ENCODE results near the gene ATP13A3. TPM values are rescaled to one million over a fixed set of nuclear protein-coding genes. Genes with fewer than 3 reads are reported as not detected.

The ATP13A3 gene
- total RNA-seq, 2 donors from 2014 or later: 188 to 284 TPM

Other genes with a start within 250 kb of the ATP13A3 start
- gene CPN2, start 135.7 kb downstream of the ATP13A3 start, total RNA-seq: not detected
- gene LRRC15, start 117.3 kb downstream of the ATP13A3 start, total RNA-seq: under 1 TPM; 0.07 to 0.08 TPM
- gene GP5, start 87.7 kb downstream of the ATP13A3 start, total RNA-seq: under 1 TPM in 1 of 2 donors, not detected in 1; 0.08 TPM
- gene TMEM44, start 146.4 kb upstream of the ATP13A3 start, total RNA-seq: 1 to 10 TPM; 5.9 to 6.4 TPM
- 10 to 100 TPM; 15.1 to 20.5 TPM for gene LSG1, start 185.2 kb upstream of the ATP13A3 start, total RNA-seq
- 10 to 100 TPM; 10.9 to 12.5 TPM for gene FAM43A, start 198.9 kb upstream of the ATP13A3 start, total RNA-seq

Data from right atrium auricular region (tissue), 2 donors.